ENCODE results near the gene RET.

Gene RET

DNA sequence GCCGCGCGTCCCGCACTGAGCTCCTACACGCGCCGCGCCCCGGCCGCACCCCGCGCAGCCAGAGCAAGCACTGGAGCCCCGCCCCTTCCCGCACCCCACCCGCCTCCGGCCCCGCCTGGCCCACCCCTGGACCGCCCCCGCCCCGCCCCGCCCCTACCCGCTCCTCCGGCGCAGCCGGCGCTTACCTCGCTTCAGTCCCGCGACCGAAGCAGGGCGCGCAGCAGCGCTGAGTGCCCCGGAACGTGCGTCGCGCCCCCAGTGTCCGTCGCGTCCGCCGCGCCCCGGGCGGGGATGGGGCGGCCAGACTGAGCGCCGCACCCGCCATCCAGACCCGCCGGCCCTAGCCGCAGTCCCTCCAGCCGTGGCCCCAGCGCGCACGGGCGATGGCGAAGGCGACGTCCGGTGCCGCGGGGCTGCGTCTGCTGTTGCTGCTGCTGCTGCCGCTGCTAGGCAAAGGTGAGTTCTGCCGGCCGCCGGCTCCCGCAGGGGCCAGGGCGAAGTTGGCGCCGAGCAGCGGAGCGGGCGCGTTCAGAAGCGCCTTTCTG lies at the start of gene RET:
Gene RET (plus strand): TSS at position 194 of the 545 bp plus-strand sequence. CDS start 190 bp downstream, at position 384.
- DNase-seq, result peak; percentile 40

DNA sequence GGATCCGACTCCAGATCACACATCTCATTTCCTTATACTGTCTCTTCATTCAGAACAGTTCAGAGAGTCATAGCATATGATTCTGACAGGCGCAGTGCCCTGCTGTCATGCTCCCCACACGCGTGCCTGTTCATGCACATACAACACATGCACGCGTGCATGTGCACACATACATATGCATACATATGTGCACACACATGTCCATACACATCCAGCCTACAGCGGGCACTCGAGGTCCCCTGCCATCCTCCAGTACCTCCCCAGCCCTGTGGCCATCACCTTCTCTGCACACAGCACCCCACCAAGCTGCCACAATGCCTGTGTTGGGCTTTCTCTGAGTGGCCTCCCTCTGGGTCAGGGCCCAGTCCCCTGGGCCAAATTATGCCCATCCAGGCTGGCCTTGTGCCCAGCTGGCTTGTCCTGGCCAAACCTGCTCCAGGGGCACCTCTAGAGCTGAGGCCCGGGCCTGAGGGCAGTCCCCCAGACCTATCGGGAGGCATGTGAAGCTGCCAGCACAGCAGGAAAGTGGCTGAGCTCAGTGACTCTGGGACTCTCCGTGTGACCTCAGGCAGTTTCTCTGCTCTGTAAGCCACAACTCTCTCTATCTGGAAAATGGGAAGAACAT lies 49.4 kb upstream of the RET start:
- no peak for DNase-seq

DNA sequence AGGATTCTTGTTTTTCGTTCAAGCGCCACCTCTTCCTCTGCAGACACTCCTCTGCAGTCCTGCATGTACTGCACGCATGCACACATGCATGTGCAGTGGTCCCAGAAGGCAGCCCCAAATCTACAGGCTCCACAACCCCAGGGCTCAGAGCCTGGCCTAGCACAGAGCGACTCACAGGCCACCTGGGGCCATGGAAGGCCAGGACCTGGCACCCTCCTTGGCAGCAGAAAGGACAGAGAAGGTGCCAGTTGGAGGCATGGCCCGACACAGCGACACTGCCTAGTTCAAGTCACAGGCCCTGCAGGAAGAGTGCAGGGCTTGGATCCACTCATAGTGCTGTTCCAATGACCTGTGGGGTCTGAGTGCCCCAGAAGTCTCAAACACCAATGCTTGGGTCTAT lies 48.7 kb upstream of the RET start:
- no peak for DNase-seq

DNA sequence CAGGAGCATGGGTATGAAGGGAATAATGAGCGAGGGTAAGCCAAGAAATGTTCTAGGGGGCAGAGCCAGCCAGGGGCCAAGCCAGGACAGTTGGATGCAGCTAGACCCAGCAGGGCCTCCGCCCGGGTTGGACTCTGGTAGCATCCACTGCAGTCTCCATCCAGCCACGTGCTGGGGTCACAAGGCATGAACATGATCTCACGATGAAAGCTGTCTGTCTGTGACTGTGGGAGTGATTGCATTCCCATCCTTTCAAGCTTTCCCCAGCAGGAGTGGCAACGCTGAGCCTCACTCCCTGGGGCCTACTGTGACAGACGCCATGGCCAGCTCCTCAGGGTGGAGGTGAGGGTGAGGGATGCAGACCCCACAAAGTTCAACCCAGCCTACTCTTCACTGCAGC lies 47.8 kb upstream of the RET start:
- DNase-seq, result no peak

DNA sequence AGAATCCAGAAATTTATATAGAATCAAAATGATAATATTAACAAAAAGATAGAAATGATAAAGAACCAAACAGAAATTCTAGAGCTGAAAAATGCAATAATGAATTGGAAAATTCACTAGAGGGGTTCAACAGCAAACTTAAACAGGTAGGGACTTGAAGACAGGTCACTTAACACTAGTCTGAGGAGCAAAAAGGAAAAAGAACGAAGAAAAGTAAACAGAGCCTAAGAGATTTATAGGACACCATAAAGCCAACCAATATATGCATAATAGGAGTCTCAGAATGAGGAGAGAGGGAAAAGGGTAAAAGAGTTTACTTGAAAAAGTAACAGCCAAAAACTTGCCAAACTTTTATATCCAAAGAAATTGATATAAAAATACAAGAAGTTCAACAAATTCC lies 44.3 kb upstream of the RET start:
- no peak for DNase-seq

DNA sequence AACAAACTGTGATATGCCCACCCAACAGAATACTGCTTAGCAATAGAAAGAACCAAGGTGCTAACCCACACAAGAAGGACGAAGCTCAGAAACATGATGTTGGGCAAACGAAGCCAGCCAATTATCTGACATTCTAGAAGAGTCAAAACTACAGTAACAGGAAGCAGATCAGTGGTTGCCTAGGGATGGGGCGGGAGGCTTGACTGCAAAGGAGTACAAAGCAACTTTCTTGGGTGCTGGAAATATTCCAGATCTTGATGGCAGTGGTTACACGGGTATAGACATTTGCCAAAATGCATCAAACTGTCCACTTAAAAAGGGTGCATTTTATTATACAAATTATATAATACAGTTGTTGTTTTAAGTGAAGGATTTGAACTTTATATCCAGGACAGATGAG lies 41.1 kb upstream of the RET start:
- peak; percentile 34 for DNase-seq

DNA sequence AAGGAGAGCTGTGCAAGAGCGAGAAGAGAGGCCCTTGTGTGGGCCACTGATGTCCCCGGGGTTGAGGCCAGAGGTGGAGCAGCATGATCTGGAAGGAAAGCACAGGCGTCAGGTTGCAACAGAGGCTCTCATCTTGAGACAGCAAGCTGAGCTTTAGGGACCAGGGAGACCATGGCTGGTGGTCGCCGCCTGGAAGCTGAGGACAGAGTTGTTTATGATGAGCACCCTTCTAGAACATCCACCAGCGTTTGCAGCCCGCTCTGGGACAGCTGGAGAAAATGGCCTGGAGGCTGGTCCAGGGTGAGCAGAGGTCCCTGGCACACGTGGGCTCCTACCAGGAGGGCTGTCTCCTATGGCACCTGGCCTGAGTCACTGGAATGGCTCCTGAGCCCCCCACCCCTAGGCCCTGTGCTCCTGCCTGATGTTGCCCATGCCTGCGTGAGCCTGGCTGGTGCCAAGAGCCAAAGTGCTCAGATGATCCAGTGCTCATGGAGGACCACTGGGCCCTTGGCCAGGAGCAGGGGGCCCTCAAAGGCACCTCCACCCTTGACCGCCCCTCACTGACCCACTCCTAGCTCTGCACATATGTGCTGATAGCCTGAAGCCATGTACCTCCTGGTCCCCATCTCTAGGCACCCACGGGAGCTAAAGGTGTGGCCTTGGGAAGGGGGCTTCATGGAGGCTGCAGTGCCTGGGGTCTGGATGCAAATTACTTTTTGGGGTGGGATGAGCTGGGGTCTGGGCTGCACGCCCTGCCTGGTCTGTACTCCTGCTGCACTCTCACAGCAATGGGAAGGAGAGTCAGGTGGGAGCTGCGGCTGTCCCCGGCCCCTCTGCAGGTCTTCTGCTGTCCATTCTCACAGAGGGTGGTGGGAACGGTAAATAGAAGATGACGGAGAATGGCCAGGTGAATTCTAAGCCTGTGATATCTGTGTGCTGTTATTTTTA lies 40.1 kb upstream of the RET start:
- no peak for DNase-seq

DNA sequence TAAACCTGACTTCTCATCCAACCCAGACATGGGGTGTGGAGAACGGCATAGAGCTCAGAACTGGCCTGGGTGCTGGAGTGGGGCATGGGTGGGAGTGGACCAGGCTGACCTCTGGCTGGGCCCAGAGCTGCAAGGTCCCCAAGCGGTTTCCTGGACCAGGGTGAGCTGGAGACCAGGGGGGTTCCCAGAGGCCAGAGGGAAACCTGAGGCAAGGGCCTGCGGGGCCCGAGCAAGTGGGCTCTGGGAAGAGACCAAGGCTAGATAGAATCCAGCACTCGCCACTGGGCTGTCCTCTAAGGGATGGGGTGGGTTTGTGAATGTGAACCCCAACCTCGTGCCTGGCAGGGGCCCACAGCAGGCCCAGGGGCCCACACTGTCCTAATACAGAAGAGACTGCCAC lies 39.4 kb upstream of the RET start:
- no peak for DNase-seq

DNA sequence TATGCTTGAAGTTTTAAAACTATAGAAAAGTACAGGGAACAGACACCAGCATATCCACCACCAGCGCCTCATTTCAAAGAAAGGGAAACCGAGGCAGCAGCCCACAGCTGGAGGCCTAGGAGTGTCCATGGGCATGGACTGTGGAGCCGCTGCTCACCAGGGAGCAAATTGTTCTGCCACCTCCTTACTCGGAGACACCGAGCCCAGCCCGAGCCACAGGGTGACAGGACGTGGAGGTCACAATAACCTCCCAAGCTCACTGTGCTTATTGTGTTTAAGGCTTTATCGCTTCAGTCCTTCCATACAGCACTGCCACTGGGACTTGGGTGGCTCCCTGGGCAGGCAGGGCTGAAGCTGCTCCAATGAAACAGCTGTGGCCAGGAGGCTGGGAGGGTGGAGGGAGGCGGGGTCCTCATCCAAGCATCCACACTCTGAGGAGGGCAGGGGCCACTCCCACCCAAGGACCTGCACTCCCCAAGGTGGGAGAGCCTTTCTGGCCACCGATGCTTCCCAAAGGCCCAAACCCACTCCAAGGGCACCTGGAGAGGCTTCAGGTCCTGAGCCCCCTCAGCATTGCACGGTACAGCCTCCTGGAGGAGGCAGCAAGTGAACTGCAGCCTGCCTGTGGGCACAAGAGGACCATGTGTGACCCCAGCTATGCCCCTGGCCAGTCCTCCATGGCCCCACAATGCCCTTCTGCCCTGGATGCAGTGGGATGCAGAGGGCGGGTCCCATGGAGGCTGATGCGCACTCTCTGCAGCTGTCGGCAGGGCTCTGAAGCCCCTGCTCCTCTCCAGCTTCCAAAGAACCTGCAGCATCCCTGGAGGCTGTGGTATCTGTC lies 38.7 kb upstream of the RET start:
- no peak for DNase-seq

DNA sequence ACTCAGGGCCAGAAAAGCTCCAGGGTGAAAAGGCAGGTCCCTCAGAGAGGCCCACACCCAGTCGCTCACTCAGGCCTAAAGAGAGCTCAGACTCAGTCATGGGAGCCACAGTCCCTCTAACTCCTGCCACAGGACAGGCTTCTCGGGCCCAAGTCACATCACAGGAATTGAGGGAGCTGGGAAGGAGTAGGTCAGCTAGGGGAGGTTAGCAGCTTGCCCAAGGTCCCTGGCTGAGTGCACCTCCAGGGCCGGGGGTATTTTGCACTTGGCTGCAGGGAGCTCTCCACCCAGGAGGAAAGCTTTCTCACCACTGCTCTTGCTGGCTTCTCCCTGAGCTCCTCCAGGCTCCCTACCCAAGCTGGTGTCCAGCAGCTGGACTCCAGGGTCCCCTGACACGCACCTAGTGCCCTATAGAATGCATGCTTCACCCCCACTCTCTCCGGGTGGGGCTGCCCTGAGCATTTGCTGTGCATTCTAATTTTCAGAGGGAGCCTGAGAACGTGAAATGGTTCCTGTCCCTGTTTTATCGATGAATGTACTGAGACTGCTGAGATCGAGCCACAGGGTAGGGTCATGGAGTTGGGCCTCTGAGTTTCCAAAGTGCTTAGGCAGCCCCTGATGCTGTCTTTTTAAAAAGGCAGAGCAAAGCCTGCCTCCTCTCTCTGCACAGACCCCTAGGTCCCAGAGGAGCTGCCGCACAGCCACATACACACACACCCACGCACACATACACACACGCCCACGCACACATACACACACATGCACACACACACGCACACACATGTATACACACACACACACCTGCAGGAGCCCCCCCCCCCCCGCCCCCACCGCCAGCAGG lies 37.9 kb upstream of the RET start:
- DNase-seq, result no peak

DNA sequence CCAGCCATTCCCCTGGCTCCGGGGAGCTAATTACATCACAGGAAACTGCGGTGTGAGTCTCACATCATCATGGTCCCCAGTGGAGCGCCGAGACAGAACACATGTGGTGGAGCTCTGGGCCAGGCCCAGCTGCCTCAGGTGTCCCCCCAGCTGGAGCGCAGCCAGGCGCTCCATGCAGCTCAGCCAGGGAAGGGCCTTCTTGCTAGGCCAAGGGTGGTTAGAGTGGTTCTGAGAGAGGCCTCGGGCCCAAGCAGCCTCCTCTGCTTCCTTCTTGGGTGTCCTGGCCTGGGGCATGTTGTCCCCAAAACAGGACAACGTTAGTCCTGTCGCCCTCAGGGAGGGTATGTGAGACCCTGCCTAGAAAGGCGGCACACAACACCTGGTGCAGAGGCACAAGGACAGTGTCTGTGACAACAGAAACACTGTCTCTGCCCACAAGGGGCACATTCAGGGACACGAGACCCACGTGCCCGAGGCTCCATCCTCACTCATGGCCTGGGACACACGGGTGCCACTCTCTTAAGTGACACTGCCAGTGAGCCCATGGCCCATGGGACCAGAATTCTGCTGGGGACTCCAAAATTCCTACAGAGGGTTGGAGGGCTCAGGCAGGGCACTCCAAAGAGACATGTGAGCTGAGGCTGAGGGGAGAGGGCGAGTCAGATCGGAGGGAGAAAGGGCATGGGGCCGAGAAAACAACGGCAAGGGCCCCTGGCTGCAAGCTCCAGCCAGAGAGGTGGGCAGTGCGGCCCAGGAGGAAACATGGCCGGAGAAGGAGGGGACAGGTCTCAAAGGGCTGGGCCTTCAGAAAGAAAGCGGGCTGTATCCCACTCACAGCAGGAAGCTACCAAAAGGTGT lies 37.0 kb upstream of the RET start:
- DNase-seq, result no peak

DNA sequence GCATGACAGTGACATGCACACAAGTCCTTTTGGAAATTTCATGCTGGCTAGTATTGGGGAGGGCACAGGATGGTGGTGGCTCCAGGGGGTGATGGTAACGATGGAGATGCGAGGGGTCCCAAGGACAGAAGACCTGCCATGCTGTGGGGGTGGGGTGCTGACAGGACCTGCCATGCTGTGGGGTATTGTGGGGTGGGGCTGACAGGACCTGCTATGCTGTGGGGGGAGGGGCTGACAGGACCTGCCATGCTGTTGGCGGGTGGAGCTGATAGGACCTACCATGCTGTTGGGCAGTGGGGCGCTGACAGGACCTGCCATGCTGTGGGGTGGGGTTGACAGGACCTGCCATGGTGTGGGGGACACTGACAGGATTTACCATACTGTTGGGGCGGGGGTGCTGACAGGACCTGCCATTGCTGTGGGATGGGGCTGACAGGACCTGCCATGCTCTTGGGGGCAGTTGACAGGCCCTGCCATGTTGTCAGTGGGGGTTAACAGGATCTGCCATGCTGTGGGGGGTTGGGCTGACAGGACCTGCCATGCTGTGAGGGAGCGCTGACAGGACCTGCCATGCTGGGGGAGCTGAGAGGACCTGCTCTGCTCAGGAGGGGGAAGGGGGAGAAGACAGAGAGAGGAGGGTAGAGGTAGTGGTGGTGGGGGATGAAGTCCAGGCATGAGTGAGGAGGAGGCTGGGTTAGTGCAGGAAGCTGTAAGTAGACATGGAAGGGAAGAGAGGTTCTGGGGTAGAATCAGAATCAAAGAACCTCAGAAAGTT lies 36.2 kb upstream of the RET start:
- no peak for DNase-seq

DNA sequence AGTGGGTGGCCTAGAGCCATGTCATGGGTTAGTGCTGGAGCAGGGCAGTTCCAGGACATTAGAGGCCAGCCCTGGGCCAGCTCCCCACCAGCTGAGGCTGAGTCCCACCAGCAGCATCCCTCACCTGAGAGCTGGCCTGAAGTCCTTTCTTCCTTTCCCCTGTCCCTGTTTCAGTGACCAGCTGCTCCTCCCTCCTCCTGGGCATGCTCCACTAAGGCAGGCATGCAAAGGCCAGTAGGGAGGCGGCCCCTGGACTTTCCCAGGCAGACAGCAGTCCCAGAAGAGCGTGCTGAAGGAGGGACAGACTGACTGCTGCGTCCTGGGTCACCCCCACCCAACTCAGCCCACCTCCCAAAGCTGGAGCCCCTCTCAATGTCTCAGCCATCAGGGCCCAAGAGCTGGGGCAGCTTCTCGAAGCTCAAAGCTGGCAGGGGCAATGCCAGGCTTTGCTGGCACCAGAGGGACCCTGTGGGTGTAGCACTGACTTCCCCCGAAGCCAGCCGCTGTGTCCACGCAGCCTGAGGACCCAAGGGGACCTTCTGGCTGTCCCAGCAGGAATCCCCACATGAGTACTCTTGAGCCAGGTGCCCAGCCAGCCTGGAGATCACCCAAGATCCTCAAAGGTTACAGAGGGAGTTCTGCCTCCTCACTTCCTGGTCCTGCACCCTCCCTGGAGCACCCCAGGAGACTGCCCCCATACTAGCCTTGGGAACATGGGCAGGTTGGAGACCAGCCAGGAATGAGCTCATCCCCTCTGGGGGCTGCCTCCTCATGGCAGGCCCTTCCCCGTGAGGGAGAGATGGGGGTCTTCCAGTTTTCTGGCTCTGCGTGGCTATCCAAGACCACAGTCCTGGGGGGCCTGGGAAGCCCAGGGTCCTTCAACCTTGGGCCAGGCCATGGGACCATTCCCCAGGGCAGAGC lies 35.2 kb upstream of the RET start:
- DNase-seq, result no peak

DNA sequence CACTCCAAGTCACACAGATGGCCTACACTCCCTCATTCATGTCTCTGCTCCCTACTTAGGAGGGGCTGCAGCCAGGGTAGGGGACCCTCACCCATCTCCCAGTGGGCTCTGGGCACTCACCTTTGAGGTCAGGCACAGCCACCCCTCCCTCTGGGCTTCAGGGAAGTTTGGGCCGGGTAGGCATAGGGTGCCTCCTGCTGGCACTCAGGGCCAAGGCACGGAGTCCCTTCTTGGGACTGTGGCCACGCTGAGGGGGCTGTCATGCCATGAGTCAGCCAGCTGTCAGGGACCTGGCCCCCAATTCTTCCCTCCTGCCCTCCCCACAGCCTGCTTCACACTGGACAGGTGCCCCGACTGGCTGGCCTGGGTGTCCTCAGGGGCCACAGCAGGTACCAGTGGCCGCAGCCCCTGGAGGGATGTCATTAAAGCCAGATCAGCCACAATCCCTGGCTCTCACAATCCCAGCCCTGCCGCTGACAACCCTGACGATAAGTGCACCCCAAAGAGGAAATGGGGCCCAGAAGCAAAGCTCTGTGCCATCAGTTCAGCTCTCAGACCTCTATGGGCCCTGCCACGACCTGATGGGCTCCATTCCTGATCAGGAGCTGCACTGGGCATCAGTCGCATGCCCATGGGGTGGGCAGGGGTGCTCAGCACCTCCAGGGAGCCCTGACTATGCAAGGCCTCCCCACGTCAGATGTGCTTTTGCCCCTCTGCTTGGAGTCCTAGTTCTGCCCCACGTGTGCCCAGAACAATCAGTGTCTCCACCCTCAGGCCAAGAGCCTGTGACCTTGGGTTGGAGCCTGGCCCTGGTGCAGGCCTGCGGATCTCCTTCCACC lies 34.1 kb upstream of the RET start:
- DNase-seq, result no peak

DNA sequence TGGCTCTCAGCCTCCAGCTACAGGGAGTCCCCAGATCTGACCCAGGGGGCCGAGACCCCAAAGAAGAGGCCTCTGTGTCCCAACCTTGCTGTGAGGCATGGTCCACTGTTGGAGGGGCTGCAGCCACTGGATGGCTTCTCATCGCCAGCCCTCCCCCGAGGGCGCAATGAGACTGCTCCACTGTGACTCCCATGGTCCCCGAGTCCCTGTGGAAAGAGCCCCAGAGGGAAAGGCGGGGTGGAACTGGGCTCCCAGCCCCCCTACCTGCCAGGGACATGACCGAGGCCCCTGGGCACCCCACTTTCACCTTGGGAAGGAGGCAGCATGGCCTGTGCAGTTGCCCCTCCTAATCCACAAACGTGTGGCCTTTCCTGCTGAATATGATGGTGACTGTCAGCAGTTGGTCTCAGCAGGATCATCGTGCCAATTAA lies 33.5 kb upstream of the RET start:
- DNase-seq, result no peak

DNA sequence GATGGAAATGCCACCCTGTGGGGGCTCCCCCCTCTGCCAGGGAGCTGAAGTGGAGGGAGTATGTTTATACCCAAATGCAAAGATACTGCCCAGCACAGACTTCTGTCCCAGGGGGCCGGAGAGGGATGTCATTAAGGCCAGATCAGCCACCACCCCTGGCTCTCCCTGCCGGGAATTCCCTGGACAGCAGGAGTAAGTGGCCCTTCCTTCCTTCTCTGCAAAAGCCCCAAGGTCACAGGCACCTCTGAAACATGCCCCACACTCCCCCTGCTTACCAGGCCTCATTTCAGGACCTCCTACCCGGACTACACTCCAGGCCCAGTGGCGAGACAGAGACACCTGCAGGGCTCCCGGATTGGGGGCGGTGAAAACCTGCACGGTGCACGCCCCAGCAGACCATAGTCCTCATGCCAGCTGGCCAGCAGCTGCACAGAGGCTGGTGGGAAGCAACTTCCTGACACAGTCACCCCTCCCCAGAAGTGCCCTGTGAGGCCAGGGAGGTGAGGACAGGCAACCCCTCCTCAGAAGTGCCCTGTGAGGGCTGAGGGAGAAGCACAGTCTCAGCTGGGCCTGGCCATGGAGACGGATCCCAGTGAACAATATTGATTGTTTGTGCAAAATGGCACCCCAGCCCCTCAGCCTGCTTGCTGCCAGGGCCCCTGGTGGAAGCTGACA lies 33.0 kb upstream of the RET start:
- no peak for DNase-seq

DNA sequence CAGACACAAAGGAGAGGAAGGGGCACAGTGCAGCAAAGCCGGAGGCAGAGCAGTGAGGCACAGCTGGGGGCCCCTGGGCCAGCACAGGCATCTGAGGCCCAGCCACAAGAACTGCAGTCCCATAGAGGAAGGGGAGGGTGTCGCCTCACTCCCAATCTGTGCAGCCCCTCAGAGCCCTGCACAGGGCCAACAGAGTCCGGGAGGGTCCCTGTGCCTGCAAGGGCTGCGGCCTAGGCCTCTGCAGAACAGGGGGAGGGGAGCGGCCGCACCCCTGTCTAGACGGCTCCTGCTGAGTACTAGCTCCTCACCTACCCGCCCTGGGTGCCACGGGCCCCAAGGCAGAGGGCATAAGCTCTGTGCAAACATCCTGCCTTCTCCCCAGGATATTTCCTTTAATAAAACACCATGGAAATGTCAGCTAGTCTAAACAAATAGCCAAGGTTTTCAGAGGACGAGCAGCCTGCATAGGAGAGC lies 32.4 kb upstream of the RET start:
- no peak for DNase-seq
